CD4-positive, CD25-positive, alpha-beta regulatory T cell (primary cell): ENCODE results near the gene MARCHF6. TPM values are rescaled to one million over a fixed set of nuclear protein-coding genes. Genes with fewer than 3 reads are reported as not detected.

Experiments used
- ATAC-seq, 2 donors: fragments of 150-1000 bp; cut with Tn5 transposase; one replicate each; pipeline ENCODE4 v1.10.0; 2021; ENCODE audit warnings: low read depth in 2 of 2, moderate number of reproducible peaks in 2 of 2, moderate library complexity in 1 of 2
- DNase-seq, 3 donors: peaks; one replicate each; pipeline versions ENCODE4 v3.0.0 to v3.0.0-alpha.2; 2012 to 2022; ENCODE audit warnings: mixed read lengths in 1 of 3
- H3K27ac ChIP-seq: one replicate; pipeline ENCODE4 v1.7.0; 2013; ENCODE audit warnings: mild to moderate bottlenecking, low read length; ENCODE audit not compliant: insufficient read depth, poor library complexity, severe bottlenecking
- H3K27me3 ChIP-seq: one replicate; pipeline ENCODE4 v1.7.0; 2013; ENCODE audit warnings: low read length; ENCODE audit not compliant: control insufficient read depth, insufficient read depth
- H3K36me3 ChIP-seq: one replicate; pipeline ENCODE4 v1.7.0; 2013; ENCODE audit warnings: mild to moderate bottlenecking, low read length, moderate library complexity; ENCODE audit not compliant: control insufficient read depth, insufficient read depth
- H3K4me1 ChIP-seq: 2 replicates; pipeline ENCODE4 v1.7.0; 2013; ENCODE audit warnings: mild to moderate bottlenecking, low read length; ENCODE audit not compliant: insufficient read depth, control insufficient read depth, poor library complexity, severe bottlenecking
- H3K4me3 ChIP-seq: one replicate; pipeline ENCODE4 v1.7.0; 2013; ENCODE audit warnings: low read depth, mild to moderate bottlenecking, low read length, moderate library complexity
- H3K9me3 ChIP-seq, 2 experiments: 1 replicate in 1 of 2; 2 replicates in 1 of 2; pipeline ENCODE4 v1.7.0; 2013; ENCODE audit warnings: low read length in 2 of 2, mild to moderate bottlenecking in 1 of 2, moderate library complexity in 1 of 2; ENCODE audit not compliant: control insufficient read depth in 2 of 2
- H3K27ac Mint-ChIP-seq, 3 donors: one replicate each; pipeline ENCODE4 v1.8.0; 2020 to 2022; ENCODE audit warnings: mild to moderate bottlenecking in 3 of 3, mixed read lengths in 3 of 3, moderate library complexity in 2 of 3
- H3K27me3 Mint-ChIP-seq: one replicate; pipeline ENCODE4 v1.8.0; 2022; ENCODE audit warnings: mild to moderate bottlenecking, mixed read lengths
- H3K36me3 Mint-ChIP-seq: one replicate; pipeline ENCODE4 v1.8.0; 2020; ENCODE audit warnings: mixed read lengths
- H3K4me1 Mint-ChIP-seq, 4 donors: one replicate each; pipeline ENCODE4 v1.8.0; 2020 to 2022; ENCODE audit warnings: mixed read lengths in 4 of 4, mild to moderate bottlenecking in 1 of 4
- H3K4me3 Mint-ChIP-seq, 4 donors: one replicate each; pipeline ENCODE4 v1.8.0; 2020 to 2022; ENCODE audit warnings: mild to moderate bottlenecking in 4 of 4, mixed read lengths in 4 of 4, moderate library complexity in 3 of 4
- H3K9me3 Mint-ChIP-seq, 7 donors: one replicate each; pipeline ENCODE4 v1.8.0; 2020 to 2022; ENCODE audit warnings: mixed read lengths in 7 of 7, mild to moderate bottlenecking in 3 of 7, moderate library complexity in 2 of 7
- polyA plus RNA-seq, 4 donors: library from polyadenylated mRNA; unstranded; fragments of 300-500 nt; fragmentation: Illumina TruSeq; gene quantifications; one replicate each; pipeline ENCODE4 v1.2.3, GENCODE V29; 2021
- total RNA-seq: library from RNA; stranded (reverse); gene quantifications from one replicate; pipeline ENCODE4 v1.2.3, GENCODE V29; 2022

Gene MARCHF6
- total and polyA plus RNA-seq, 5 donors from 2014 or later = 34.9 to 188 (median 53.8) TPM

- peaks cover 58% of the 10 kb centered on the region for H3K27me3 Mint-ChIP-seq
- H3K4me3 Mint-ChIP-seq = no peak overlapping the region
- no peaks in the 10 kb centered on the region for H3K36me3 ChIP-seq
- H3K36me3 Mint-ChIP-seq = no peaks in the 10 kb centered on the region
- H3K27ac Mint-ChIP-seq = no peak overlapping the region
- H3K9me3 ChIP-seq = no peaks in the 10 kb centered on the region
- H3K4me1 Mint-ChIP-seq = peaks cover 0 to 5% (median 3%) of the 10 kb centered on the region in 4 donors
- DNase-seq (no peak), ATAC-seq (no peak)
- H3K27ac ChIP-seq = no peak overlapping the region
- peaks cover 13% of the 10 kb centered on the region for H3K27me3 ChIP-seq
- H3K4me3 ChIP-seq = no peak overlapping the region
- H3K4me1 ChIP-seq = peaks cover 11% of the 10 kb centered on the region
- H3K9me3 Mint-ChIP-seq = peaks cover 0 to 2% (median 0%) of the 10 kb centered on the region in 7 donors
Observed at GRCh38 chr5:10329446-10329819, 24.1 kb upstream of the MARCHF6 start.

- Mint-ChIP-seq H3K27me3 (peaks cover 63% of the 10 kb centered on the region), H3K4me3 (no peak overlapping the region), H3K9me3 (peaks cover 0 to 2% (median 0%) of the 10 kb centered on the region in 7 donors), H3K27ac (no peak overlapping the region), H3K4me1 (peaks cover 0 to 5% (median 3%) of the 10 kb centered on the region in 4 donors), H3K36me3 (no peaks in the 10 kb centered on the region)
- Histone ChIP-seq H3K9me3 (no peaks in the 10 kb centered on the region), H3K36me3 (no peaks in the 10 kb centered on the region), H3K27ac (no peak overlapping the region), H3K4me3 (no peak overlapping the region), H3K4me1 (peaks cover 11% of the 10 kb centered on the region), H3K27me3 (peaks cover 18% of the 10 kb centered on the region)
- DNase-seq = no peak
- ATAC-seq = no peak
Observed at GRCh38 chr5:10329820-10330481, 23.5 kb upstream of the MARCHF6 start.

GRCh38 chr5:10330511-10331230, 22.8 kb upstream of the MARCHF6 start:
- peaks cover 0 to 2% (median 0%) of the 10 kb centered on the region in 7 donors for H3K9me3 Mint-ChIP-seq
- Histone ChIP-seq H3K27me3 (peaks cover 22% of the 10 kb centered on the region), H3K36me3 (no peaks in the 10 kb centered on the region), H3K27ac (no peak overlapping the region), H3K9me3 (no peaks in the 10 kb centered on the region), H3K4me3 (no peak overlapping the region), H3K4me1 (peaks cover 11% of the 10 kb centered on the region)
- DNase-seq (no peak), ATAC-seq (no peak)
- peaks cover 0 to 5% (median 3%) of the 10 kb centered on the region in 4 donors for H3K4me1 Mint-ChIP-seq
- peaks cover 71% of the 10 kb centered on the region for H3K27me3 Mint-ChIP-seq
- no peaks in the 10 kb centered on the region for H3K36me3 Mint-ChIP-seq
- H3K27ac Mint-ChIP-seq = no peak overlapping the region
- no peak overlapping the region for H3K4me3 Mint-ChIP-seq

GRCh38 chr5:10331341-10331796, 22.1 kb upstream of the MARCHF6 start:
- H3K4me3 Mint-ChIP-seq = no peak overlapping the region

GRCh38 chr5:10332301-10332700, 21.2 kb upstream of the MARCHF6 start:
- Mint-ChIP-seq H3K27ac (no peak overlapping the region), H3K36me3 (no peaks in the 10 kb centered on the region), H3K27me3 (peaks cover 72% of the 10 kb centered on the region), H3K4me3 (peak overlapping the region; percentile 3 to 48 (median 28)), H3K9me3 (peaks cover 0 to 2% (median 0%) of the 10 kb centered on the region in 7 donors), H3K4me1 (peaks cover 0 to 5% (median 3%) of the 10 kb centered on the region in 4 donors)
- no peaks in the 10 kb centered on the region for H3K36me3 ChIP-seq
- peaks cover 24% of the 10 kb centered on the region for H3K27me3 ChIP-seq
- DNase-seq = no peak
- no peak overlapping the region for H3K4me3 ChIP-seq
- H3K27ac ChIP-seq = no peak overlapping the region
- no peak for ATAC-seq
- peaks cover 11% of the 10 kb centered on the region for H3K4me1 ChIP-seq
- no peaks in the 10 kb centered on the region for H3K9me3 ChIP-seq

More at GRCh38 chr5:10331341-10331796, 22.1 kb upstream of the MARCHF6 start:
- Histone ChIP-seq H3K4me3 (no peak overlapping the region), H3K4me1 (peaks cover 11% of the 10 kb centered on the region), H3K36me3 (no peaks in the 10 kb centered on the region), H3K27me3 (peaks cover 24% of the 10 kb centered on the region), H3K9me3 (no peaks in the 10 kb centered on the region), H3K27ac (no peak overlapping the region)
- H3K27me3 Mint-ChIP-seq = peaks cover 72% of the 10 kb centered on the region
- H3K27ac Mint-ChIP-seq = no peak overlapping the region
- peaks cover 0 to 5% (median 3%) of the 10 kb centered on the region in 4 donors for H3K4me1 Mint-ChIP-seq
- ATAC-seq = no peak
- H3K9me3 Mint-ChIP-seq = peaks cover 0 to 2% (median 0%) of the 10 kb centered on the region in 7 donors
- DNase-seq = no peak
- H3K36me3 Mint-ChIP-seq = no peaks in the 10 kb centered on the region

- peak overlapping the region in 1 of 3 donors; percentile 34 for H3K27ac Mint-ChIP-seq
- Histone ChIP-seq H3K9me3 (no peaks in the 10 kb centered on the region), H3K36me3 (no peaks in the 10 kb centered on the region), H3K4me1 (peaks cover 11% of the 10 kb centered on the region), H3K27me3 (peaks cover 24% of the 10 kb centered on the region), H3K4me3 (no peak overlapping the region), H3K27ac (no peak overlapping the region)
- peaks cover 0 to 2% (median 0%) of the 10 kb centered on the region in 7 donors for H3K9me3 Mint-ChIP-seq
- peak overlapping the region in 3 of 4 donors; percentile 78 to 90 (median 90) for H3K4me3 Mint-ChIP-seq
- no peaks in the 10 kb centered on the region for H3K36me3 Mint-ChIP-seq
- ATAC-seq (peak; percentile 22 to 37), DNase-seq (no peak)
- peaks cover 0 to 5% (median 3%) of the 10 kb centered on the region in 4 donors for H3K4me1 Mint-ChIP-seq
- peaks cover 69% of the 10 kb centered on the region for H3K27me3 Mint-ChIP-seq
Observed at GRCh38 chr5:10333154-10334006, 20.1 kb upstream of the MARCHF6 start.

GRCh38 chr5:10334831-10335230, 18.7 kb upstream of the MARCHF6 start:
- peak overlapping the region in 1 of 4 donors; percentile 25 for H3K4me3 Mint-ChIP-seq
- no peak for DNase-seq
- no peak for ATAC-seq
- H3K27me3 Mint-ChIP-seq = peaks cover 59% of the 10 kb centered on the region
- H3K9me3 Mint-ChIP-seq = peaks cover 0 to 2% (median 0%) of the 10 kb centered on the region in 7 donors
- Histone ChIP-seq H3K4me3 (no peak overlapping the region), H3K36me3 (no peaks in the 10 kb centered on the region), H3K27me3 (peaks cover 24% of the 10 kb centered on the region), H3K4me1 (peaks cover 11% of the 10 kb centered on the region), H3K9me3 (no peaks in the 10 kb centered on the region), H3K27ac (no peak overlapping the region)
- H3K36me3 Mint-ChIP-seq = no peaks in the 10 kb centered on the region
- peaks cover 0 to 5% (median 3%) of the 10 kb centered on the region in 4 donors for H3K4me1 Mint-ChIP-seq
- no peak overlapping the region for H3K27ac Mint-ChIP-seq
